Measurements from ENCODE around the gene ARHGEF25.
"Not testable (repeated sequence)": the region's sequence is repeated elsewhere in the genome, so short reads cannot be mapped to it uniquely, and the experiment has no call there.

The ARHGEF25 gene

GRCh38 chr12:57611108-57611826 is at the start of gene ARHGEF25:
TSS of gene ARHGEF25 (plus strand) at chr12:57611435. CDS start at chr12:57611895, 460 bp downstream.
- no peak for DNase-seq

- no peak for DNase-seq
These were observed 47.9 kb upstream of the ARHGEF25 start for GRCh38 chr12:57563358-57563757.

- no peak for DNase-seq
These were observed 47.0 kb upstream of the ARHGEF25 start for GRCh38 chr12:57564178-57564740.

GRCh38 chr12:57568838-57569237 is 42.4 kb upstream of the ARHGEF25 start:
- no peak for DNase-seq

GRCh38 chr12:57569858-57570257 is 41.4 kb upstream of the ARHGEF25 start:
- no peak for DNase-seq

GRCh38 chr12:57570438-57570837 is 40.8 kb upstream of the ARHGEF25 start:
- not testable (repeated sequence) for DNase-seq

GRCh38 chr12:57571926-57572762 is 39.1 kb upstream of the ARHGEF25 start:
- no peak for DNase-seq

GRCh38 chr12:57574795-57575194 is 36.4 kb upstream of the ARHGEF25 start:
- DNase-seq: no peak

GRCh38 chr12:57575771-57576612 is 35.2 kb upstream of the ARHGEF25 start:
- DNase-seq: no peak

GRCh38 chr12:57576613-57577160 is 34.5 kb upstream of the ARHGEF25 start:
- no peak for DNase-seq

- no peak for DNase-seq
These were observed 33.1 kb upstream of the ARHGEF25 start for GRCh38 chr12:57577981-57578758.

- DNase-seq: no peak
These were observed 32.2 kb upstream of the ARHGEF25 start for GRCh38 chr12:57579011-57579410.

- DNase-seq: no peak
These were observed 31.4 kb upstream of the ARHGEF25 start for GRCh38 chr12:57579677-57580465.

GRCh38 chr12:57580466-57580795 is 30.8 kb upstream of the ARHGEF25 start:
- no peak for DNase-seq

GRCh38 chr12:57581802-57582201 is 29.4 kb upstream of the ARHGEF25 start:
- no peak for DNase-seq

GRCh38 chr12:57582440-57582839 is 28.8 kb upstream of the ARHGEF25 start:
- DNase-seq: no peak

- no peak for DNase-seq
These were observed 28.0 kb upstream of the ARHGEF25 start for GRCh38 chr12:57583008-57583831.

- no peak for DNase-seq
These were observed 27.2 kb upstream of the ARHGEF25 start for GRCh38 chr12:57584050-57584449.

GRCh38 chr12:57584690-57585089 is 26.5 kb upstream of the ARHGEF25 start:
- DNase-seq: no peak

- no peak for DNase-seq
These were observed 26.1 kb upstream of the ARHGEF25 start for GRCh38 chr12:57585156-57585555.

Data from cortex of kidney (tissue), 1 donor.